Measurements from ENCODE around the gene TMEM107.

Gene TMEM107

DNA sequence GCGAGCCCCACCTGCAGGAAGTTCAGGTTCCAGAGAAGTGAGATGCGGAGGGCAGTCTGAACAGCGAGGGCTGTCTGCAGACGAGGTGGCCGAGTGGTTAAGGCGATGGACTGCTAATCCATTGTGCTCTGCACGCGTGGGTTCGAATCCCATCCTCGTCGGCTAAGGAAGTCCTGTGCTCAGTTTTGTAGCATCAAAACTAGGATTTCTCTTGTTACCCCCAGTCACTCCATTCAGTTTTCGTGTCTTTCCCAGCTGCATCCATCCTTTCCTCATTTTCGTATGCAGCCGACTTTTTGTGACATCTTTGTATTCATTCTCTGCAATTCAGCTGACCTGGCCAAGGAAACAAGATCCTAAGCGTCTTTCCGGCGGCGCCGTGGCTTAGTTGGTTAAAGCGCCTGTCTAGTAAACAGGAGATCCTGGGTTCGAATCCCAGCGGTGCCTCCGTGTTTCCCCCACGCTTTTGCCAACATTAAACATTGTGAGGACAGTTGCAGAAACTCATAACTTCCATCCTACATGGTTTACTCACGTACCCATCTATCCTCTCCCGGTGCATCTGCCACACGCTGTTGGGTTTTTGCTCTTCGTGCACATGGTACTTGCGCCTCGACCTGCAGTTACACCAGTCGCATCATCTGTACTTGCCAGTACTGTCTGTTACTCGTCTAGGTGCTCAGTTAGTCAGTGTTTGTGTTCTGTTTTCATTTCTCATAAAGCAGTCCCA lies 10.8 kb upstream of the TMEM107 start:
- Histone ChIP-seq H3F3A (ENCODE audit: insufficient read depth) (peaks cover 32% of the 10 kb centered on the region), H3K9me2 (replicated peaks; ENCODE audit: insufficient read depth, low read length) (no peaks in the 10 kb centered on the region), H3K79me2 (ENCODE audit: insufficient read depth, low read length) (peaks cover 13% of the 10 kb centered on the region; the same call in 1 of the 2 replicates), H3K27ac (ENCODE audit: low read depth, low read length) (peak overlapping the region; percentile 86), H3K9me3 (ENCODE audit: insufficient read depth, low read length) (no peaks in the 10 kb centered on the region), H3K4me3 (ENCODE audit: insufficient read depth, low read length, poor library complexity, severe bottlenecking) (peak overlapping the region; percentile 84), H3K9ac (ENCODE audit: low read length) (peak overlapping the region; percentile 75), H3K27me3 (ENCODE audit: low read length) (no peaks in the 10 kb centered on the region), H2AFZ (ENCODE audit: low read depth, low read length, severe bottlenecking) (peak overlapping the region; percentile 85), H3K36me3 (ENCODE audit: low read length) (no peaks in the 10 kb centered on the region), H4K20me1 (ENCODE audit: low read depth, low read length) (no peaks in the 10 kb centered on the region), H3K4me2 (ENCODE audit: low read depth, low read length, poor library complexity, severe bottlenecking) (peak overlapping the region; percentile 78)
- no peak for TF ChIP-seq EZH2phosphoT487 (conservative IDR thresholded peaks at IDR 0.05; ENCODE audit: low read length)
- TF ChIP-seq, protein P1, sequence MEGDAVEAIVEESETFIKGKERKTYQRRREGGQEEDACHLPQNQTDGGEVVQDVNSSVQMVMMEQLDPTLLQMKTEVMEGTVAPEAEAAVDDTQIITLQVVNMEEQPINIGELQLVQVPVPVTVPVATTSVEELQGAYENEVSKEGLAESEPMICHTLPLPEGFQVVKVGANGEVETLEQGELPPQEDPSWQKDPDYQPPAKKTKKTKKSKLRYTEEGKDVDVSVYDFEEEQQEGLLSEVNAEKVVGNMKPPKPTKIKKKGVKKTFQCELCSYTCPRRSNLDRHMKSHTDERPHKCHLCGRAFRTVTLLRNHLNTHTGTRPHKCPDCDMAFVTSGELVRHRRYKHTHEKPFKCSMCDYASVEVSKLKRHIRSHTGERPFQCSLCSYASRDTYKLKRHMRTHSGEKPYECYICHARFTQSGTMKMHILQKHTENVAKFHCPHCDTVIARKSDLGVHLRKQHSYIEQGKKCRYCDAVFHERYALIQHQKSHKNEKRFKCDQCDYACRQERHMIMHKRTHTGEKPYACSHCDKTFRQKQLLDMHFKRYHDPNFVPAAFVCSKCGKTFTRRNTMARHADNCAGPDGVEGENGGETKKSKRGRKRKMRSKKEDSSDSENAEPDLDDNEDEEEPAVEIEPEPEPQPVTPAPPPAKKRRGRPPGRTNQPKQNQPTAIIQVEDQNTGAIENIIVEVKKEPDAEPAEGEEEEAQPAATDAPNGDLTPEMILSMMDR (IDR thresholded peaks at IDR 0.05; ENCODE audit: insufficient read depth, low read length, poor library complexity, severe bottlenecking): no peak

DNA sequence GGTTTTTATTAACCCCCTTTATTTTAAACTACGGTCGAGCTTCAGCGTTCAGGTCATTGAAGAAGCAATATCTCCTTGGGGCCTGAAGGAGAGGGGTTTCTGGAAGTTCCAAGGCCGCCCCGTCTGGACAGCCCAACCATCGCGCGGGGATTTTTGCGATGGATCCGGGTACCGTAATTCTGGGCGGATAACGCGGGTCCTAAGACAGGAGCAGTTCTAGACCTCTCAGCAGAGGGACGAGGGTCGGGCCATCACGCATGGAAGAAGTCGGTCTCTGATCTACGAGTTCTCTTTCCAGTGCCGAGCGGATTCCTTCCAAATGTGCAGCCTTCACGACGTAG lies 10.2 kb upstream of the TMEM107 start:
- no peaks in the 10 kb centered on the region for H3K36me3 ChIP-seq (ENCODE audit: low read length)
- H3F3A ChIP-seq (ENCODE audit: insufficient read depth): peaks cover 27% of the 10 kb centered on the region
- H3K79me2 ChIP-seq (ENCODE audit: insufficient read depth, low read length): peaks cover 13% of the 10 kb centered on the region; the same call in 1 of the 2 replicates
- peak overlapping the region; percentile 85 for H2AFZ ChIP-seq (ENCODE audit: low read depth, low read length, severe bottlenecking)
- no peaks in the 10 kb centered on the region for H4K20me1 ChIP-seq (ENCODE audit: low read depth, low read length)
- H3K4me2 ChIP-seq (ENCODE audit: low read depth, low read length, poor library complexity, severe bottlenecking): peak overlapping the region; percentile 78
- TF ChIP-seq, protein P1 (IDR thresholded peaks at IDR 0.05; ENCODE audit: insufficient read depth, low read length, poor library complexity, severe bottlenecking): peak; percentile 11
- TF ChIP-seq EZH2phosphoT487 (conservative IDR thresholded peaks at IDR 0.05; ENCODE audit: low read length): no peak
- no peaks in the 10 kb centered on the region for H3K9me3 ChIP-seq (ENCODE audit: insufficient read depth, low read length)
- H3K27ac ChIP-seq (ENCODE audit: low read depth, low read length): peak overlapping the region; percentile 86
- peak overlapping the region; percentile 75 for H3K9ac ChIP-seq (ENCODE audit: low read length)
- no peaks in the 10 kb centered on the region for H3K9me2 ChIP-seq (replicated peaks; ENCODE audit: insufficient read depth, low read length)
- peak overlapping the region; percentile 84 for H3K4me3 ChIP-seq (ENCODE audit: insufficient read depth, low read length, poor library complexity, severe bottlenecking)
- H3K27me3 ChIP-seq (ENCODE audit: low read length): no peaks in the 10 kb centered on the region

DNA sequence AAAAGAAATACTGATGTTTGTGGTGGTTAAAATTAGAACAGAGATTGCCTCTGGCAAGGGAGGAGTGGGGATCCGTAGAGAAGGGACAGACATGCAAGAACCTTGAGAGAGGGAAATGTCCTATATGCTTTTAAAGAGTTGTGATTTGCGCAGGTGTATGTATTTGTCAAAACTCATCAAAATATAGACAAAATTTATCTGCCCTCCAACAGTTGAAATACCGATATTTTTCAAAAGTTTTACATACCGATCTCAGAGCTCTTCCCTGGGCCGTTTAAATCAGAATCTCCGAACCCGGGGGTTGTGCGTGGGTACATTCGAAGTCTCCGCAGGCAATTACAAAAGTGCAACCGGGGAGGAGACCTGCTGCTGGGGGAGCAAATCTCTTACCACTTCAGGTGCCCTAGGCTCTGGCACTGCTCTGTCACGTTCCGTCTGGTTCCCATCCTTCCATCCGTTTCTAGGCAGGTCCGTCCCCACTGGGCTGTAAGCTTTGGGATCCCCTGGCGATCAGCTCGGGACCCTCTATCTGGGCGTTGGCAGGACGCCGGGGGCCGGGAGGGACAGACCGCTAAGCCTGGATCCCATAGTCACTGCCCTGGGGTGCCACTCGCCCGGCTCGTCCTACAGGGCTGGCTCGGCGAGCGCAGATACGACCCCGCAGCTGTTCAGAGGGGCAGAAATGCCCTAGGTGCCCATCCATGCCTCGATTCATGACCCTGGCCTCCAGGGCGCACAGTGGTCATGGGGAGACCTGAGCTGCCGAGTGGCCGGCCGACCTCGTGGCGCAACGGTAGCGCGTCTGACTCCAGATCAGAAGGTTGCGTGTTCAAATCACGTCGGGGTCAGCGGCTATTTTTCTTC lies 9.6 kb upstream of the TMEM107 start:
- Histone ChIP-seq H2AFZ (ENCODE audit: low read depth, low read length, severe bottlenecking) (peak overlapping the region; percentile 85), H4K20me1 (ENCODE audit: low read depth, low read length) (no peaks in the 10 kb centered on the region), H3K4me3 (ENCODE audit: insufficient read depth, low read length, poor library complexity, severe bottlenecking) (peak overlapping the region; percentile 84), H3K79me2 (ENCODE audit: insufficient read depth, low read length) (peaks cover 13% of the 10 kb centered on the region; the same call in 1 of the 2 replicates), H3K27me3 (ENCODE audit: low read length) (no peaks in the 10 kb centered on the region), H3K27ac (ENCODE audit: low read depth, low read length) (peak overlapping the region; percentile 86), H3K9me2 (replicated peaks; ENCODE audit: insufficient read depth, low read length) (no peaks in the 10 kb centered on the region), H3F3A (ENCODE audit: insufficient read depth) (peaks cover 25% of the 10 kb centered on the region), H3K36me3 (ENCODE audit: low read length) (no peaks in the 10 kb centered on the region), H3K9me3 (ENCODE audit: insufficient read depth, low read length) (no peaks in the 10 kb centered on the region), H3K4me2 (ENCODE audit: low read depth, low read length, poor library complexity, severe bottlenecking) (peak overlapping the region; percentile 78), H3K9ac (ENCODE audit: low read length) (peak overlapping the region; percentile 75)
- TF ChIP-seq, protein P1 (IDR thresholded peaks at IDR 0.05; ENCODE audit: insufficient read depth, low read length, poor library complexity, severe bottlenecking): no peak
- TF ChIP-seq EZH2phosphoT487 (conservative IDR thresholded peaks at IDR 0.05; ENCODE audit: low read length): no peak
